K562 (cell line): ENCODE results near the gene SMG1.

ENCODE experiments used
- BCL6 ChIP-seq: fragments of 250-450 bp; sonication (Bioruptor Pico); IDR thresholded peaks from 2 replicates; pipeline ENCODE4 v1.4.0; 2020
- CHD2 ChIP-seq: IDR thresholded peaks from 2 replicates; pipeline ENCODE4 v1.6.1; 2011; ENCODE audit warnings: low read depth, low read length
- CREM ChIP-seq: IDR thresholded peaks from 2 replicates; pipeline ENCODE4 v1.6.1; 2014; ENCODE audit warnings: antibody characterized with exemption, low read depth
- FIP1L1 ChIP-seq: fragments of 200-400 bp; formaldehyde crosslinking; IDR thresholded peaks from 2 replicates; pipeline ENCODE4 v1.6.1; 2018; ENCODE audit warnings: mild to moderate bottlenecking, low read depth, low read length; ENCODE audit not compliant: poor library complexity, severe bottlenecking
- FOXM1 ChIP-seq, 2 experiments: fragments of 450-650 bp in 1 of 2; sonication (generic) in 1 of 2; formaldehyde crosslinking in 1 of 2; IDR thresholded peaks; 2 replicates each; pipeline versions ENCODE4 v1.6.1 to v1.9.0; 2017 to 2022; ENCODE audit warnings: low read depth in 2 of 2, mild to moderate bottlenecking in 2 of 2, missing genetic modification reagents in 1 of 2, moderate library complexity in 1 of 2
- MXI1 ChIP-seq: IDR thresholded peaks from 2 replicates; pipeline ENCODE4 v1.6.1; 2011; ENCODE audit warnings: low read depth, mild to moderate bottlenecking, improper control_type of control experiment, low read length
- POLR2A ChIP-seq: fragments of 450-650 bp; conservative IDR thresholded peaks from 2 replicates; pipeline ENCODE4 v1.6.1; 2016
- TARDBP ChIP-seq: fragments of 450-650 bp; IDR thresholded peaks from 2 replicates; pipeline ENCODE4 v1.6.1; 2016
- YY1 ChIP-seq, 3 experiments: IDR thresholded peaks; 2 replicates each; pipeline ENCODE4 v1.6.1; 2011; ENCODE audit warnings: low read length in 2 of 3, mild to moderate bottlenecking in 2 of 3, moderate library complexity in 2 of 3, borderline replicate concordance in 1 of 3, control low read depth in 1 of 3, low read depth in 1 of 3; ENCODE audit not compliant: insufficient read depth in 3 of 3, insufficient replicate concordance in 2 of 3, control insufficient read depth in 1 of 3, insufficient read length in 1 of 3; ENCODE audit errors: extremely low read depth in 1 of 3
- TF ChIP-seq, protein P1 (sequence below), 3 experiments: IDR thresholded peaks in 2 of 3; conservative IDR thresholded peaks in 1 of 3; 2 replicates each; pipeline ENCODE4 v1.5.1; 2011 to 2012; ENCODE audit warnings: low read length in 3 of 3, mild to moderate bottlenecking in 3 of 3, control low read depth in 2 of 3, improper control_type of control experiment in 1 of 3, inconsistent platforms in 1 of 3, low read depth in 1 of 3, mixed read lengths in 1 of 3, moderate library complexity in 1 of 3; ENCODE audit not compliant: insufficient read depth in 2 of 3
- TF ChIP-seq, protein P2 (sequence below), 2 experiments: fragments of 450-650 bp; formaldehyde crosslinking in 1 of 2; IDR thresholded peaks; 2 replicates each; pipeline versions ENCODE4 v1.4.0 to v1.6.1; 2014 to 2020; ENCODE audit warnings: mild to moderate bottlenecking in 2 of 2, borderline replicate concordance in 1 of 2, low read depth in 1 of 2
- TF ChIP-seq, protein P3 (sequence below): sonication (generic); formaldehyde crosslinking; IDR thresholded peaks from 2 replicates; pipeline ENCODE4 v1.8.0; 2022; ENCODE audit warnings: missing genetic modification reagents, mild to moderate bottlenecking, borderline replicate concordance
- TF ChIP-seq, protein P4 (sequence below), 2 experiments: IDR thresholded peaks in 1 of 2; conservative IDR thresholded peaks in 1 of 2; 2 replicates each; pipeline ENCODE4 v1.6.1; 2016; ENCODE audit warnings: low read depth in 2 of 2, mild to moderate bottlenecking in 1 of 2, missing compliant biosample characterization in 1 of 2, missing genetic modification characterization in 1 of 2, moderate library complexity in 1 of 2

DNA sequence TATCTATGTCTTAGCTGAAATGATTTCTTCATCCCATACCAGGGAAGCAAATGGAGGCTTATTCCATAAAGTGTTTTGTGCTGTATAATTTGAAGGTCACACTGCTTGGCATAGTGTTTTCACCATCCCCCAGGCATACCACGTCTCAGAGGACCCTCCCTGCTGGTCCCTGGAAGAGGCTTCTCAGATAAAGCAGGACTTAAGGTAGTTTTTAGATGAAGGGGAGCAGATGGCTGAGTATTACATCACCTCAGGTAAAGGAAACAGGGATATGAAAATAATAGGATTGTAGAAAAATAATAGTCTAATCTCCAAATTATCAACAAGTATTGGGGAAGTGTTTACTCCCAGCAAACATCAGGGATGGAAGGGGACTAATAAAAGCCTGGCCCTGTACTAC, 7.3 kb upstream of the SMG1 start:
- TF ChIP-seq, protein P1, sequence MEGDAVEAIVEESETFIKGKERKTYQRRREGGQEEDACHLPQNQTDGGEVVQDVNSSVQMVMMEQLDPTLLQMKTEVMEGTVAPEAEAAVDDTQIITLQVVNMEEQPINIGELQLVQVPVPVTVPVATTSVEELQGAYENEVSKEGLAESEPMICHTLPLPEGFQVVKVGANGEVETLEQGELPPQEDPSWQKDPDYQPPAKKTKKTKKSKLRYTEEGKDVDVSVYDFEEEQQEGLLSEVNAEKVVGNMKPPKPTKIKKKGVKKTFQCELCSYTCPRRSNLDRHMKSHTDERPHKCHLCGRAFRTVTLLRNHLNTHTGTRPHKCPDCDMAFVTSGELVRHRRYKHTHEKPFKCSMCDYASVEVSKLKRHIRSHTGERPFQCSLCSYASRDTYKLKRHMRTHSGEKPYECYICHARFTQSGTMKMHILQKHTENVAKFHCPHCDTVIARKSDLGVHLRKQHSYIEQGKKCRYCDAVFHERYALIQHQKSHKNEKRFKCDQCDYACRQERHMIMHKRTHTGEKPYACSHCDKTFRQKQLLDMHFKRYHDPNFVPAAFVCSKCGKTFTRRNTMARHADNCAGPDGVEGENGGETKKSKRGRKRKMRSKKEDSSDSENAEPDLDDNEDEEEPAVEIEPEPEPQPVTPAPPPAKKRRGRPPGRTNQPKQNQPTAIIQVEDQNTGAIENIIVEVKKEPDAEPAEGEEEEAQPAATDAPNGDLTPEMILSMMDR (IDR thresholded peaks at IDR 0.05 in 2 of 3, conservative IDR thresholded peaks at IDR 0.05 in 1 of 3; ENCODE audit: insufficient read depth in 2 of 3, low read depth in 1 of 3, low read length in 3 of 3) = no peak
- no peak for TF ChIP-seq CHD2
- no peak for TF ChIP-seq MXI1
- TF ChIP-seq, protein P2, sequence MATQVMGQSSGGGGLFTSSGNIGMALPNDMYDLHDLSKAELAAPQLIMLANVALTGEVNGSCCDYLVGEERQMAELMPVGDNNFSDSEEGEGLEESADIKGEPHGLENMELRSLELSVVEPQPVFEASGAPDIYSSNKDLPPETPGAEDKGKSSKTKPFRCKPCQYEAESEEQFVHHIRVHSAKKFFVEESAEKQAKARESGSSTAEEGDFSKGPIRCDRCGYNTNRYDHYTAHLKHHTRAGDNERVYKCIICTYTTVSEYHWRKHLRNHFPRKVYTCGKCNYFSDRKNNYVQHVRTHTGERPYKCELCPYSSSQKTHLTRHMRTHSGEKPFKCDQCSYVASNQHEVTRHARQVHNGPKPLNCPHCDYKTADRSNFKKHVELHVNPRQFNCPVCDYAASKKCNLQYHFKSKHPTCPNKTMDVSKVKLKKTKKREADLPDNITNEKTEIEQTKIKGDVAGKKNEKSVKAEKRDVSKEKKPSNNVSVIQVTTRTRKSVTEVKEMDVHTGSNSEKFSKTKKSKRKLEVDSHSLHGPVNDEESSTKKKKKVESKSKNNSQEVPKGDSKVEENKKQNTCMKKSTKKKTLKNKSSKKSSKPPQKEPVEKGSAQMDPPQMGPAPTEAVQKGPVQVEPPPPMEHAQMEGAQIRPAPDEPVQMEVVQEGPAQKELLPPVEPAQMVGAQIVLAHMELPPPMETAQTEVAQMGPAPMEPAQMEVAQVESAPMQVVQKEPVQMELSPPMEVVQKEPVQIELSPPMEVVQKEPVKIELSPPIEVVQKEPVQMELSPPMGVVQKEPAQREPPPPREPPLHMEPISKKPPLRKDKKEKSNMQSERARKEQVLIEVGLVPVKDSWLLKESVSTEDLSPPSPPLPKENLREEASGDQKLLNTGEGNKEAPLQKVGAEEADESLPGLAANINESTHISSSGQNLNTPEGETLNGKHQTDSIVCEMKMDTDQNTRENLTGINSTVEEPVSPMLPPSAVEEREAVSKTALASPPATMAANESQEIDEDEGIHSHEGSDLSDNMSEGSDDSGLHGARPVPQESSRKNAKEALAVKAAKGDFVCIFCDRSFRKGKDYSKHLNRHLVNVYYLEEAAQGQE (IDR thresholded peaks at IDR 0.05; ENCODE audit: borderline replicate concordance) = no peak
- TF ChIP-seq, protein P2 (CRISPR knock-in tag; IDR thresholded peaks at IDR 0.05; ENCODE audit: low read depth) = no peak
- TF ChIP-seq, protein P3, sequence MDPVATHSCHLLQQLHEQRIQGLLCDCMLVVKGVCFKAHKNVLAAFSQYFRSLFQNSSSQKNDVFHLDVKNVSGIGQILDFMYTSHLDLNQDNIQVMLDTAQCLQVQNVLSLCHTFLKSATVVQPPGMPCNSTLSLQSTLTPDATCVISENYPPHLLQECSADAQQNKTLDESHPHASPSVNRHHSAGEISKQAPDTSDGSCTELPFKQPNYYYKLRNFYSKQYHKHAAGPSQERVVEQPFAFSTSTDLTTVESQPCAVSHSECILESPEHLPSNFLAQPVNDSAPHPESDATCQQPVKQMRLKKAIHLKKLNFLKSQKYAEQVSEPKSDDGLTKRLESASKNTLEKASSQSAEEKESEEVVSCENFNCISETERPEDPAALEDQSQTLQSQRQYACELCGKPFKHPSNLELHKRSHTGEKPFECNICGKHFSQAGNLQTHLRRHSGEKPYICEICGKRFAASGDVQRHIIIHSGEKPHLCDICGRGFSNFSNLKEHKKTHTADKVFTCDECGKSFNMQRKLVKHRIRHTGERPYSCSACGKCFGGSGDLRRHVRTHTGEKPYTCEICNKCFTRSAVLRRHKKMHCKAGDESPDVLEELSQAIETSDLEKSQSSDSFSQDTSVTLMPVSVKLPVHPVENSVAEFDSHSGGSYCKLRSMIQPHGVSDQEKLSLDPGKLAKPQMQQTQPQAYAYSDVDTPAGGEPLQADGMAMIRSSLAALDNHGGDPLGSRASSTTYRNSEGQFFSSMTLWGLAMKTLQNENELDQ (CRISPR knock-in tag) = no peak
- TF ChIP-seq CREM = no peak
- TF ChIP-seq POLR2A = no peak
- TF ChIP-seq FIP1L1 = no peak
- no peak for TF ChIP-seq BCL6 (CRISPR knock-in tag)
- no peak for TF ChIP-seq TARDBP
- no peak for TF ChIP-seq FOXM1 (IDR thresholded peaks at IDR 0.05; ENCODE audit: low read depth)
- TF ChIP-seq FOXM1 (CRISPR knock-in tag; IDR thresholded peaks at IDR 0.05; ENCODE audit: low read depth) = no peak
- TF ChIP-seq YY1 (IDR thresholded peaks at IDR 0.05; ENCODE audit: borderline replicate concordance in 1 of 3, control insufficient read depth in 1 of 3, extremely low read depth in 1 of 3, insufficient read depth in 3 of 3, insufficient read length in 1 of 3, insufficient replicate concordance in 2 of 3, low read depth in 1 of 3, low read length in 2 of 3) = no peak
- TF ChIP-seq, protein P4, sequence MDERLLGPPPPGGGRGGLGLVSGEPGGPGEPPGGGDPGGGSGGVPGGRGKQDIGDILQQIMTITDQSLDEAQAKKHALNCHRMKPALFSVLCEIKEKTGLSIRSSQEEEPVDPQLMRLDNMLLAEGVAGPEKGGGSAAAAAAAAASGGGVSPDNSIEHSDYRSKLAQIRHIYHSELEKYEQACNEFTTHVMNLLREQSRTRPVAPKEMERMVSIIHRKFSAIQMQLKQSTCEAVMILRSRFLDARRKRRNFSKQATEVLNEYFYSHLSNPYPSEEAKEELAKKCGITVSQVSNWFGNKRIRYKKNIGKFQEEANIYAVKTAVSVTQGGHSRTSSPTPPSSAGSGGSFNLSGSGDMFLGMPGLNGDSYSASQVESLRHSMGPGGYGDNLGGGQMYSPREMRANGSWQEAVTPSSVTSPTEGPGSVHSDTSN (CRISPR knock-in tag; IDR thresholded peaks at IDR 0.05; ENCODE audit: low read depth) = no peak
- TF ChIP-seq, protein P4 (tag; conservative IDR thresholded peaks at IDR 0.05; ENCODE audit: low read depth) = no peak
